Measurements from ENCODE around the gene SMR3A.

GRCh38 chr4:70382691-70383181 lies 22.2 kb downstream of the SMR3A start, which contains the start of gene SMR3B:
- no peak for TF ChIP-seq YY1 (IDR thresholded peaks at IDR 0.05; ENCODE audit: insufficient read depth, insufficient read length)
- TF ChIP-seq ZNF274 (IDR thresholded peaks at IDR 0.05; ENCODE audit: low read depth, low read length), result no peak
- TF ChIP-seq SUZ12 (IDR thresholded peaks at IDR 0.05; ENCODE audit: extremely low read depth, insufficient read depth, insufficient read length), result no peak
